NCI-H1092 (cell line): ENCODE measurements around the gene SYT2.
"Not testable (repeated sequence)": the region's sequence is repeated elsewhere in the genome, so short reads cannot be mapped to it uniquely, and the experiment has no call there.

Source experiments
- DNase-seq: peaks from one replicate; lab custom pipeline; 2025; lab: John Stamatoyannopoulos, UW

SYT2 gene

DNA sequence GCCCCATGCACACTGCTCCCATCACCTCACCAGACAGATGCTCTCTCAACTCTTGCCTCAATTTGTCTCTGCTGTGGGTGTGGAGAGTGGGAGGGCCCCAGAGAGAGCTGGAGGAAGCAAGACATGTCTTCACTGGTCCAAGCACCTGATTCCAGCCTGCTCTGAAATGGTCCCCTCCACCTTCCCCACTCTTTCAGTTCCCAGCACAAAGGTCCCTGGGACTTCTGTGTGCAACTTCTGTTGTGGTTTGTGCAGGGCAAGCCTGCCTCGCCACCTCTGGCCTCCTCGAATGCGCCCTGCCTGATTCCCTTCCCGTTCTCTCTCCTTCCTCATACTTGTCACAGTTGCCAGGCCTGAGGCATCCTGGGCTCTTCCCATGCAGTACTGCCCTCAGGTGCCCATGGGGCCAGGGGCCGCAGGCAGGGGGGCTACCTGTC, 119.3 kb downstream of the SYT2 start:
- DNase-seq, result no peak

DNA sequence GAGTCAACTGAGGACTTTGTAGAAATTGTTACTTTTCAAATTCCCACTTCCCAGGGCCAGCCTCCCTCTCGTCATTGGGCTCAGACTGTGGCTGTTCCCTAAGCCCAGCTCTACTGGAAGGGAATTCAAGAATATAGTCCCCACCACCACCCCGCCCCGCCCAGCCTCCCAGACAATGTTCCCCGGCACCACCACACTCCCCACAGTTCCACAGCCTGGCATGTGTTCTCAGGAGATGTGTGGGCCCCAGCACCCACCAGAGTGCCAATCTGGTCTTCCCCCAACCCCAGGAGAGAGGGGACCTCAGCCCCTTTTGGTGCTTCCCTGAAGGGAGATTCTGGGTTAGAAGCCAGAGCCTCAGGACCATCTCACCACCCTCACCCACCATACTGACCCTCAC, 120.1 kb downstream of the SYT2 start:
- DNase-seq, result no peak

DNA sequence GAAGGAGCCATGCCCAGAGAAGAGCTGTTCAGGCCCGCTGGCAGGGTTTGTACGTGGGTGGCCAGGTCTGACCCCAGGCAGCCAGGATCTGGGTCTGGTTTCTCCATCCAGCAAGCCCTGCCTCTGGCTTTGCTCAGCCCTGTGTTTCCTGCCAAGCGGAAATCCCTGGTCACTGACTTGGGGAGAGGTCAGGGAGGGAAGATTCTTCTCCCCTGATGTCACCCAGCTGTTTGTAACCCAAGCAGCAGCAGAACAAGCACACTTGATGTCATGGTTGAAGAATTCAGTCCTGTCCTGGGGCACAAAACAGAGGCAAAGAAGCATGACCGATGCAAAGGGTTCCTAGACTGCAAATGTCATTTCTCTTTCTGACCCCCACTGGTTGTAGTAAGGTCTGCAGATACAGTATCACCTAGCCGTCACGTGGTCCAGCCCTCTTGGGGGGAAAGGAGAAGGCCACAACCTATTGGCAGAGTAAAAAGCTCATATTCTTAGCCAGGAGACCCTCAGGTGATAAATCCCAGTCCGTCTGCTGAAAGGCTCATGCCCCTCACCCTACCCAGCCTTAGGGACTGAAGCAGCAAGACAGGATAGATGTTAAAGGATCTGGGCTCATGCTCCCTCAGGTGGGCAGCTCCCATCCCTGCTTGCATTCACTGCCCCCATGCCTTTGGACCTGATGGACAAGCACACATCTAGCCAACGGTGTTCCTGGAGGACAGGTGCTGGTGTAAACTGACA, 120.9 kb downstream of the SYT2 start:
- no peak for DNase-seq

DNA sequence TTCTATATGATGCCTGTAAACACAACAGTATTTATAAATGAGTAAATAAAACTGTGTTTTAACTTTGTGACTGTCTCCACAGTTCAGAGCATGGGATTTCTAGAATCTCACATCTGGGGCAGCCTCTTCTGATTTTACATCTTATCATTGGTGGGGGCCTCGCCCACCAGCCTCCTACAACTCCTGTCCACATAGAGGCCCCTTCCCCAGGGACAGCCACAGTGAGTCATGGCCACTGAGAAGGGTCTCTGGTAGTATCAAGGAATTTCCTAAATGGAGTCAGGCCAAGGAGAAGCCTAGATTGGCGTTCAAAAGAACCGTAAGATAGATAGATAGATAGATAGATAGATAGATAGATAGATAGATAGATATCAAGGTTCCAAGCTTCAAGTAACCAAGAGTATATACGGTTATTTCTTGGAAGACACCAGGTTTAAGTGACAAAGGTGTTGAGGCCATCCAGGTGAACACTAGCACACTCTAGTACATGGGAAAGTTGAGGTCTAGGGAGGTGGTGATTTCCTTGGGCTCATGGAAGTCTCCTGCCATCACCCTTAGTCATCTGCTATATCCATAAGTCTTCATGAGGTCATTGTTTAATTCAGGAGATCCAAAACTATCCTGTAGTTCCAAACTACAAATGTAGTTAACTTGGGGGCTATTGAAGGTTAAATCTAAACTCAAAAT, 121.6 kb downstream of the SYT2 start:
- DNase-seq, result no peak

DNA sequence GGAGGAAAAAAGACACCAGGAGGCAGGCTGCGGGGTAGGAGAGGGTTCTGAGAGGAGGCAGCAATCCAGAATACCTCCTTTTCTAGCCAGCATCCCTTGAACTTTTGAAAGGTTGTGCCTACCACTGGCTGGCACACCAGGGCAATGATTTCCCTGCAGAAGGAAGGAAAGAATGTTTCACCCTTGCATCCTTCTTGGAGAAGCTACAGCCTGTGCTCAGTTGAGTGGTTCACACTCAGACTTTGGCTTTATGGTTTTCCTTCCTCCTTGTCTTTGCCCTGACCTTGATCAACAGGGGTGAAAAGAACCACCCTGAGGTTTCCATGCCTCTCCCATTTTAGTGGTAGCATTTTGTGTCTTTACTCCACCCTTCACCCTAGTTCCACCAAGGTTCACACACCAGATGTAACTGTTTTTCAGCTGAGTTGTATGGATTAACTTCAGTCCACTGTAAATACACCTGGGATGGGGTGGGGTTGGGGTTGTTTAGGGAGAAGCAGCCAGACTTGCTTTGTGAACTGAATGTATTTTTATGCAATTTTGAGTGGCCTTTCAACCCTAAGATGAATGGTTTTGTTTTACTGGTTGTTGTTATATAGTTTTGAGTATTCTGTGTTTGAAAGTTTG, 122.3 kb downstream of the SYT2 start:
- no peak for DNase-seq

DNA sequence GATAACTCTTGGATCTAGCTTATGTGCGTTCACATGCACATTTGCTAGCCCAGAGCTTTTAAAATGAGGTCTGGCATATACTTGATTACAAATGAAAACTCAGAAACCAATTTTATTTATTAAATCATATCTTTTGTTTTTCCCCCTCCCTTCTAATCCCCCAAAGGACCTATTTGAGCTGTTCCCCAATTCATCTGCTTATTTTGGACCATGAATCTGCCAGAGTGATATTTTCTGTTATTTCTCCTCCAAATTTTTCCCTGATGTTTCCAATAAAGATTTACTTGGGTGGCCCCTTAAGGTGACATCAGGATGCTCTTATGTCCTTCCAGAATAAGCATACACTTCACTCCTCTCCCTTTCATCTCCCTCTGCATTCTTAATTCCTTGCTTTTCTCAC, 123.4 kb downstream of the SYT2 start:
- no peak for DNase-seq

DNA sequence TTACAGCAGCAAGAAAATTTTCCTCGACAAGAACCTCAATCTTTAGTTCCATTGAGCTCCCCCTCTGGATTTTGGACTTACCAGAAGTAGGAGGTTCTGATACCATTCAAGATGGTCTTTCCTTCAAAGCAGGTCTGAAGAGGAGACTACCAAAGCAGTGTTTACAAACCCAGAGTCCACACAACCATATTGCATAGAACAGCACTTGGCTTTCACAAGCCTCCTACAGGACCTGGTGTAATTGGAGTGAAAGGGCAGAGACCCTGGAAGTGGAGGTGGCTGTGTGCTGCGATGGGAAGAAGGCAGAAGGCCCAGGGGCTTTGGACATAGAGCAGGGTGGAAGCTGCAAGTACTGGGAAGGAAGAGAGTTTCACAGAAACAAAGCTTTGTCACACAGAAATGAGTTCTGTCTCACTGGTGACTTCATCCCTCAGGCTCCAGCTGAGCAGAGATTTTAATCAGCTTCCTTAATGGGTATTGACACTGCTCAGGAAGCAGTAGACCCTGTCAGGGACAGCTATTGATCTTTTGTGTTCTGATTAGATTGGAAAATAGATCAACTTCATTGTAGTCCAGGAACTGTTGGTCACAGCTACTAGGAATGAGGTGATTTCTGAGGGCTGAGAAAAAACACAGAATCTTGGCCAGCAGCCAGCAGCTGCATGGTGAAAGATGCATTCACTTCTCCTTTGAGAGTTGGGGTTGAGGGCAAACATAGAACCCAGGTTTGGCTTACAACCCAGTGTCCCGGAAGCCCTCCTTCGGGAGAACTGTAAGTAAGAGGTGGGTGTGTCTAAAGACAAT, 124.0 kb downstream of the SYT2 start:
- DNase-seq, result no peak

DNA sequence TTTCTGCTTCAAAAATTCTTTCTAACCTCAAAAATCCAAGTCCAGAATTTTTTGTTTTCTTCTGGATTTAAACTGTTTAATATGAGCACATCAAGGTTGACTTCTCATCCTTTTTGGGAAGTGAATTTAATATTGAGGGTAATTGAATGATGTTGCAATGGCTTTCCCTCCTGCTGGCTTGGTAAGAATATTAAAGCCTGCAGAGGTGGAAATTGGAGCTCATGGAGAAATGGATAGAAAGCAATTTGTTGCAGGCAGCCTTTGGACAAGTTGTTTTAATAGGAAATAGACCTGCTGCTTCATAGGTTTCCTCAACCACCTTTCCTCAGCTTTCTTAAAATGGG, 124.7 kb downstream of the SYT2 start:
- no peak for DNase-seq

DNA sequence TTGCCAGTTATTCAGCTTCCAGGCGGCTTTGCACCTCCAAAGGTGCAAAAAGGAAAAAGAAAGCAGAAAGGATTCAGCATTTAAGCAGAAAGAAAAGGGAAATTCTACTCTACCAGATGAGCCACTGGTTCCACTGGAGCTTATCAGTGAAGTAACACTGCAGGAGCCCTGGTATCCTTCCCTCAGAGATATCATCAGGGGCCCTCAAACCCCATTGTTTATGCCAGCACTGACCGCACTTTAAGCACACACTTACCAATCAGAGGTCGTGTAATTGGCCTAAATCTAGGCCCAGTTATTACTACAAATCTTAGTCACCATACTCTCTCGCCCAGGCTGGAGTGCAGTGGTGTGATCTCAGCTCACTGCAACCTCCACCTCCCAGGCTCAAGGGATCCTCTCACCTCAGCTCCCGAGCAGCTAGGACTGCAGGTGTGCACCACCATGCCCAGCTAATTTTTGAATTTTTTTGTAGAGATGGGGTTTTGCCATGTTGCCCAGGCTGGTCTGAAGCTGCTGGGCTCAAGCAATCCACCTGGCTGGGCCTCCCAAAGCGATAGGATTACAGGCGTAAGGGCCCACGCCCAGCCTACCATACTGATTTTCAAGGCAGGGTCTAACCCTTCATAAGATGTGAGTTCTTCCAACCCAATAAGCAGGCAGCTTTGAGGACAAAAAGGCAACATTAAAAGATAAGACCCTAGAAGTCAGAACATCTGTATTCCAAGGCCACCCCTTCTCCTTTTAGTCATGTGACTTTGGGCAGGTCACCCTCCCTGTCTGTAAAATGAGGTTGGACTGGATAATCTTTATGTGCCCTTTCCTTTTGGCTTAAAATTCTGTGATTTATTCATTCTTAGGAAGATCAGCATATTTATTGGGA, 125.3 kb downstream of the SYT2 start:
- DNase-seq, result no peak

DNA sequence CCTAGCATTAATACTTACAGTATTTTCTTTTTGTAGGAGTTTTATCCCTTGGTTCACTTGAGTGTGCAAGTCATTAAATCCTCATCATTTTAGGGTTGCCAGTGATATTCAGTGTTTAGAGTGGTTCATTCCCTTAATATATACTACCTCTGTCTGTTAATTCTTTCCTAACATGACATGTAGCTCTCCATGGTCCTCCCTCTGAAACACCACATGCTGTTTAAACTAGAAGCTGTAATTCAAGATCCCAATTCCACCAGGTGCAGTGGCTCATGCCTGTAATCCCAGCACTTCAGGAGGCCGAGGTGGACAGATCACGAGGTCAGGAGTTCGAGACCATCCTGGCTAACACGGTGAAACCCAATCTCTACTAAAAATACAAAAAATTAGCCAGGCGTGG, 127.9 kb downstream of the SYT2 start:
- DNase-seq, result not testable (repeated sequence)

DNA sequence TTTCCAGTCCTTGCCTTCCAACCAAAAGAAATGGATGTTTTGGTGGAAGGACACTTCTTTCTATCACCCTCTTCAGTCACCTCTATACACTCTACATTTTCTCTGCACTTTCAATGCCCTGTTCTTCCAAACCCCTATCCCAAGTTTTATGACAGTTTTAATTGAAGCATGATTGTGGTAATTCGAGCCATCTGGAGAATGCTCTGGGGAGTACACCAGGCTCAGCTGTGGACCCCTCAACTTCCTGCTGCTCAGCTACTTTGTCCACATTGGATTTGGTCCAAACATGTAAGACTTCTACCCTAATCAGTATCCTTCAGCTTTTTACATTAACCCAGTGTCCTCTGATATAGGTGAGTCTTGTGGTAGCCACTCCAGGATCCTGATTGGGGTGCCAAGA, 129.6 kb downstream of the SYT2 start:
- DNase-seq, result no peak

DNA sequence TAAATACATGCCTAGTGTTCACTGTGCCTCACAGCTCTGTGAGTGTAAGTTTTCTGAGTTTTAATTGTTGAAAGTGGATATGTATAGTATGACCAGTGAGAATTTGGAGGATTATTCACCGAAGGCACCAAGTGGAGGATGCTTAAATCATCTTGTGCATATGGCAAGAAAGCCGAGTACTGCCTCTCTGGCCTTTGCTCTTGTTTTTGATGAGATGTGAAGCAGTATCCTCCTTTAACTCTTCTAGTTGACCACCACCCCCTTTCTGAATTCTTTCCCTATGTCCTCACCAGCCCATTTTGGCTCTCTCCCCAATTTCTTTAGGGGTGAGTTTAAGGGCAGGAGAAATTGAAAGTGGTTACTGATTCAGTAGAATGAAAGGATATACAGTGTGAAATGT, 130.4 kb downstream of the SYT2 start:
- DNase-seq, result no peak

DNA sequence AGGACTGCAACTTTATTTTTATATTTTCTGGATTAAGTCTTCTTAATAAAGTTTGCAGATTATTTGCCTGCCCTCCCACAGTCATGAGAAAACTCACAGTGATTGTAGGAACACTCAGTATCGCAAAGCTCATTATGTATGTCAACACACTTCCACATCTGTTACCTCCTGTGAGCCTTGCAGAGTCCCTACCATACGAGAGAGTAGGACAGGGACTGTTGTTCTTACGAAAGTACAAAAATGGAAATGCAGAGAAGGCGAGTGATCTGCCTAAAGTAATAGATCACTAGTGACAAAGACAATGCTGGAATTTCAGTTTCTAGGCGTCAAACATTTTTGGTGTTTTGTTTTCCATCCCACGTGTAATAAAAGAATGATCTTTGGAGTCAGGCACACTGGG, 131.7 kb downstream of the SYT2 start:
- DNase-seq, result no peak

DNA sequence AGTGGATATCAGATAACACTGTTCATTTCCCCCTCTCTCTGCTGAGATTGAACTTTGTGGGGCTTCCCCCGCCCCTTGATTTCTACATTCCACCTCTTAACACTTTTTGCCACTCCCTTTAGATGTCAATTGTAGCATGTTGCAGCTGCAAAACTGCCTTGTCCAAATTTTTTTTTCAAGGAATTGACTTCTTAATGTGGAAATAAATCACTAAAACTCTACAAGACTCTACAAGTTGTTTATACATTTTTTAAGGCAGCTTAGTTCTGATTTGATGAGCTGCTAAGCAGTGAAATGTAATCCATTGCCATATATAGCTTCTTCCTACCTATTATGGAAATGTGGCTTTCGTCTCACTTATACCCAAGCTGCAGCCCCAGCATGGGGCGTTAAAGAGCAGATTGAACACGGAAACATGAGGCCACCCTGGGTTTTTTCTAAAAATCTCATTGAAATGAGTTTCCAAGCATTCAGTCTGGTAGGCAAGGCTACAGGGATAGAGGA, 132.2 kb downstream of the SYT2 start:
- DNase-seq, result no peak

DNA sequence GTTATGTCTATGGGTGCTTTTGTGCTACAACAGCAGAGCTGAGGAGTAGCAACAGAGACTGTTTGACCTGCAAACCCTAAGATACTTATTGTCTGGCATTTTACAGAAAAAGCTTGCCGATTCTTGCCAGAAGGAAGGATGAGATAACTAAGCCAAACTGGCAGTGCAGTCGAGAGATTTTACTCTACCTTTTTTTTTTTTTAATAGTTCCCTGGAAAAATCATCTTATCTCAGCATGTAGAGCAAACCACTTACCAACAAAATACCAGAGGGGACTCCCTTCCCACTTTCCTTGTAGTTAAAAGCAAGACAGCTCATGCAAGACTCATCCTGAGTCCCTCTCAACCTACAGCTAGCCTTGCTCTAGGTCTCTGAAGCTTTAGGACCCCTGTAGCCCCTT, 132.9 kb downstream of the SYT2 start:
- DNase-seq, result no peak

DNA sequence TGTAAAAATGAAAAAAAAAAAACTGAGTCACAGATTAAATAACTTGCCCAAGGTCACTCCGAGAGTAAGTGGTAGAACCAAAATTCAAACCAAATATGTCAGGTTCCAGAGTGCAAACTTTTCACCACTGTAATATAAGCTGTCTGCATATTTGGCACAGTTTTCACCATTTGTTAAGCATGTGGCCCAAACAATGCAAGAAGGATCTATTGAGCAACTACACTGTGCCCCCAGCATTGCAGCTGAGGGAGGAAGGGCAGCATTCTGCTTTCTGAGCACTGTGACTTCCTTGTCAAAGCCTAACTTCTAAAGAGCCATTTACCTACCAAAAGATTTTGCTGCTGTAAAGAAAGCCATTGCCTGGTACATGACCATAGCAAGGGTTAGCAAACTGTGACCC, 133.4 kb downstream of the SYT2 start:
- DNase-seq, result no peak

DNA sequence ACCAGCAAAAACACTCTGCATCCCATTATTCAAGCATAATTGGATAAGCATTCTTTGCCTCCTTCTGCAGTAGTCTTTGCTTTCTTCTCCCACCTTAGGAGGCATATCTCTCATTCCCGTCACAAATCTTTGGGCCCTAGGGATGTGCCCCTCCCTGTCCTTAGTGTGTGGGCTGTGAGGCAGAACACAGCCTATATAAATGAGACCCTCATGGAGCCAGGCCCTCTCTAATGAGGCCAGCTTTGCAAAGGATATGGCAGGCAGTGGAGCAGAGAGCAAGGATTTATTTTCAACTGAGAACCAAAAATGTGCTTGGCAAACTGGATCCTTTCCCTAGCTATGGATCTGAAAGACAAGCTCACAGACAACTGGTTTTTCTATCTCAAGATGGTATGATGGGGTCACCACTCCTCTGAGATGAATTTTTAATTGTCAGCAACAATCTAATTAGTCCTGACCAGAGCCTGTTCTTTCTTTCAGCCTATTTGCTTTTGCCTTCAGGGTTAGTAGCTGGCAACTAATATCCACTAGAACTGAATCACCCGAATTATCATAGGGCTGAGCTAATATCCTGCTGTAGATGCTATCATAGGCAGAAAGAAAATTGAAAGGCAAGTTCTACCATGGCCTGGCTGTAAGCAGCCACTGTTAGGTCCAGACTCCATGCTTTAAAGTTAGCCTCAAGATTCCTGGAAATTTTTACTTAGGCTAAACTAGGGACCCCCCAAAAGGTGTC, 134.2 kb downstream of the SYT2 start:
- DNase-seq, result no peak

DNA sequence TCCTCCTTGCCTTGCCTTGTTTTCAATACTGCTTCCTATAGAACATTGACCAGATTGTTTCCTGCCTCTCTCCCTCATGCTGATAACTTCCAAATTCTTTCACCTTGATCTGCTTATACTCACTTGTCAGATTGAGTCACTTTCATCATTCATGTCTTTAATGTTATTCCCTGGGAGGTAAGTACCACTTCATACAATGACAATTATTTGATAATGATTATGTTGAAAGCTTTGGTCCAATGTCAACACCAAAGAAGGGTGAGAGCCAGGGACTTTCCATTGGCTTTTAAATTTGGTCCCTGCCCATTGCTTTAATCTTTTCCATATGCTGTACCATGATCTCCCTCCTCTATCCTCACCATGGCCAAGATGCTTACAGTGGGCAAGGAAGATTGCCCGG, 137.4 kb downstream of the SYT2 start:
- no peak for DNase-seq

DNA sequence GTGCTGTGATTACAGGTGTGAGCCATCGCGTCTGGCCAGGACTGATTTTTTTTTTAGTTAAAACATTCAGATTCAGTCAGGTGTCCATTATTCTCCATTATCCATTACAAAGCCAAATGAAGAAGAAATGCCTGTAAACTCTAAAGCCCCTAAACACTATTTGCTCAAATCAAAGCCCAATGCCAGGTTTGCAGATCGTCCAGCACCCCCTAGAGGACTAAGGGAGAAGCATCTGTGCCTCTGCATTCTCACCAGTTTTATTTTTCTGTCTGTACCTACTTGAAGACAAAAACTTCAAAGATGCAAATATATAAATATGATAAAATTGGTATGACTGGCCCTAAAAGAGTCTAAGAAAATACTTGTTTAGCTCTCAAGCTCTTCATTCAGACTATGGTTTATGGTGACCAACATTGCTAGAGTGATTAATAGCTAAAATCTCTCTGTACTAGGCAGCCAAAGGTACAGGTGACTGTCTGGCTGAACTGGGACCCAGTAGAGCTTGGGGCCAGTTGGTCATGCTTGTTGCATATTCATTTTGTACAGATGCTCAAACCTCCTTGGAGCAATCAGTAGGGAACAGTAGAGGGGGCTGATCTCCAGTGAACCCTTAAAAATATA, 138.4 kb downstream of the SYT2 start:
- no peak for DNase-seq
